ENCODE measurements around the gene LIF.

LIF gene

DNA sequence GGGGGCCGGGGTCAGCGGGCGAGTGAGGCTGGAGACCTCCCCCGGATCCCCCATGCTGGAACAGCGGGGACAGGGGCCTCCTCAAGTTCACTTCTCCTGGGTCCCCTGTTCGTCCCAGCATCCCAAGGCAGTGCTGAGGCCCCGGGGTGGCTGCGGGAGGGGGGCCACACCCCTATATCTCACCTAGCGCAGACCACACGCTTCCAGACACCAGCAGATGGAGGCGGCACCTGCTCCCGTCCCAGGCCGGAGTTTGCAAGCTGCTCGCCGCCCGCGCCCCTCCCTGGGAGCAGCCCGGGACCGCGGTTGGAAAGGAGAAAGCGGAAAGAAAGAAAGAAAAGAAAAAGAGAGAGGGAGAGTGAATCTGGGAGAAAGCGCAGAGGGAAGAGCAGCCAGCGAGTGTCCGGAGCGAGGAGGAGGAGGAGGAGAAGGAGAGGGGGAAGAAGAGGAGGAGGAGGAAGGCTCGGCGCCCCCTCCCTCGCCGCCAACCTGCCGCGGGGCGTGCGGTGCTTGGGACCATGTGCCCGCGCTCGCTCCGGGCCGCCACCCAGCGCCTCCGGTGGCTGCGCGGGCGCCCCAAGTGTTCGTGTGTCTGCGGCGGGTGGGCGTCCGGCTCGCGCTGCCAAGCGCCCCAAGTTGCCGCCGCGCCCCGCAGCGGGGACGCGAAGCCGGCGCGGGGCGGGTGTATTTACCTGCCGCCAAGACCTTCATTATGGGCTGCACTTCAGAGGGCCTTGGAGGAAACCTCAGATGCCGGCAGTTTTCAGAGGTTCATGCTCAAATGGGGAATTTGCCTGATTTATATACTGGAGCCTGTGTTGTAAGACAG is at the start of gene LIF:
TSS of gene LIF (minus strand) at position 775 of the 829 bp plus-strand sequence. CDS start at position 711, 64 bp downstream.
- H3K27ac ChIP-seq: no peak within 1 kb of the TSS
- no peak for DNase-seq (ENCODE audit: low read depth, low spot score)

DNA sequence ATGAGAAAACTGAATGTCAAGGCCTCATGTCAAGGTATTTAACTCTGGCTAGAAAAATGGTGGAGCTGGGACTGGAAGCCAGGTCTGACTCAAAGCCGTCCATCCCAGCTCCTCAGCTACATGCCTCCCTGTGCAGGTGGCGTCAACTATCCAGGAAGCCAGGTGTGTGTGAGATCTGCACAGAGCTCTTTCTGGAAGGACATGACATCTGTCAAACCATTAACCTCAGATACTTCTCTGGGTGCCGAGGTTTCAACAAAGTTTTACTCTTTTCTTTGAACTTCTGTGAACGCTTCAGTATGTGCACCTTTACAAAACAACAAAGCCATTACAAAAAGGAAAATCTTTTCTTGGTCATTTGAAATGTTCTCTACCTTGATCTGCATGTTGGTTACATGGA is 49.8 kb upstream of the LIF start:
- no peak overlapping the region for H3K27ac ChIP-seq
- DNase-seq (ENCODE audit: low read depth, low spot score): no peak

DNA sequence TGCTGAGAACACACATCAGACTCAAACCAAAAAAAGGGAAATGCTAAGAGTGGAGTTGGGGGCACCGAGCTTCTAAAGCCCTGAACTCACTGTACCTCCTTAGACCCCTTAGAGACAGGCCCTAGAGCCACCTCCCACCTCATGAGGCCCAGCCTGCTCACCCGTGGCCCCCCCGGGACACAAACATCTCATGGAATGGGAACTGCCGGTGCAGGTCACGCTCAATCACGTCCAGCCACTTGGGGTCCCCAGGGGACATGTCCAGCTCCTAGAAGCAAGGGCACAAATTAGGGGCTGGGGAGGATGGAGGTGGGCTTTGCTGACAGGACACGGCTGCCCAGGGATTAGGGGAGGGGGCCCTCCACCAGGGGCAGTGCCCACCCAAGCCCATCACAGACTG is 49.0 kb upstream of the LIF start:
- no peak for DNase-seq (ENCODE audit: low read depth, low spot score)
- H3K27ac ChIP-seq: no peak overlapping the region

DNA sequence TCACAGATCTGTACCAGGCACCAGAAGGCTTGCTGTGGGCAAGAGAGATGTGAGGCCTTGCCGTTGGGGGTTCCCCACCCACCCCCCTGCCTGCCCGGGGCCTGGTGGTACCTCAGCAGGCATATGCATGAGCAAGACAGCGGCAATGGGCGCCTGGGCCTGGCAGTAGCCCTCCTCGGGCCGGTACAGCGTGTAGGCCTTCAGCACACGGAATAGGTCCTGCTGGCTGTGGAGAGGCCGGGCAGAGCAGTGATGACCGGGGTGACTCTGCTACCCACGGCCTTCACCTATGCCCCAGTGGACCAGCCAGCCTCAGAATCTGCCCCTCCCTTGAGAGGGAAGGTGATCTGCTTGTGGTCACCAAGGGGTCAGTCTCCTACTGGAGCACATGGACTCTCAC is 48.3 kb upstream of the LIF start:
- no peak overlapping the region for H3K27ac ChIP-seq
- no peak for DNase-seq (ENCODE audit: low read depth, low spot score)

DNA sequence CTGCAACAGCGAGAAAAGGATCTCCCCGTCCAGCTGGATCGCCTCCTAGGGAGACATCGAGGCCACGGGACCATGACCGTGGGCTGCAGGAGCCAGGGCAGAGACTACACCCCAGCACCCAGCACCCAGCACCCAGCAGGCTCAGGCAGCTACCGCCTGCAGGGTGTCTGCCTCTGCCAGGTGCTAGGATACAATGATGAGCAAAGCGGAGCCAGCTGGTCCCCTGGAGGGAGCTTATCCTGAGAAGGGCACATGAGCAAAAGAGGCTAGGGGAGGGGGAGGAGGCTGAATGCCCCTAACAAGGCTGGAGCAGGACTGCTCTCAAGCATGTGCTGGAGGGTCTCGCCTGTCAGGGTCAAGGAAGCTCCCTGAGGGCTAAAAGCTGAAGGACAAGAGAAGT is 47.5 kb upstream of the LIF start:
- no peak for DNase-seq (ENCODE audit: low read depth, low spot score)
- no peak overlapping the region for H3K27ac ChIP-seq

DNA sequence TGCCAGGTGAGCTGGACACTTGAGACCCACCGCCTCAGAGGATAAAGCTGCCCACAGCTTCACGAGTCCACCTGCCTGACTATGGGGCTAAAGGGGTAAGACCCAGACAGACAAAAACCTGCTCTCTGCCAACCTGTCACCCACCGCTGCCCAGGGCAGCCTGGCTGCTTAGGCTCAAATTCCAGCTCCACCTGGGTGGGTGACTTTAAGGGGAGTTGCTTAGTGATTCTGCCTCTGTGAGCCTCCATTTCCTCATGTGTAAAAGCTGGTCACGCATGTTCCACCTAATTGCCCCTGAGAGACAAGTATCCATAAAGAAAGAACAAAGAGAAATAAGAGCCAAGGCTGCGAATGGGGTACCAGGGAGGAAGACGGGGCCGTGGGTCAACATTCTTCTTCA is 46.5 kb upstream of the LIF start:
- H3K27ac ChIP-seq: no peak overlapping the region
- DNase-seq (ENCODE audit: low read depth, low spot score): no peak

DNA sequence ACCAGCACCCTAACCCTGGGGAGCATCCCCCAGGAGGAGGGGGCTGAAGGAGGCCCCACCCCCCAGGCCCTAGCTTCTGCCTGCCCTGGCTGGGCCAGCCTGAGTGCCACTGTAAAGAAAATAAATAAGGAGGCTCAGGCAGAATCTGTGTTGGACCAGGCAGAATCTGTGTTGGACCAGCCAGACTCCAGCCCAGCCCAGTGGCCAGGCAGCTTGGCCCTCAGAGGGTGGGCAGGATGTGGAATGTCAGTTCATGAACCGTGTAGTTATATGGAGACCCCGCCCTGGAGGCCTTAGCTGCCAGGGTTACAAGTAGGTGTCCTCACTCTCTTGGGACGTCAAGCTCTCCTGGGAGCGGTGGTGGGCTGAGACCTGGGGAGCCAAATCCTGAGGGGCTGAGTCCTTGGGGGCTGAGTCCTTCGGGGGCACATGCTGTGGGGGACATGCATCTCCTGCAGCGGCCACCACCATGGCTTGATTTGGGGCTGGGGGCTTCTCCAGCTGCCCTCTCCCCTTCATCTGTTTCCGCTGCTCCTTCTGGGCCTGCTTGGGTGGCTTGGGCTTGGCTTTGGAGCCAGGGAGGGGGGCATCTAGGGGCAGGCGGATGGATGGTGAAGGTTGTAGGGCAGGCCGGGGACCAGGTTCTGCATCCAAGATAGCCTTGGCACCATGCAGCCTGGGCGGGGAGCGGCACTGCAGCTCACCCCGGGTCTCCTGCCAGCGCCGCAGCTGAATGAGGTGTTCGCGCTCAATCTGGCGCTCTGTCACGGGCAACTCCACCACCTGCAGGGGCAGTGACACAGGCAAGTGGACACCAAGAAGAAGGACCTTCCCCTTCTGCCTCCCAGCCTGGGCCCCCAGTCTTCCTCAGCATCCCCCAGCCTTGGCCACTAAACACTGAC is 45.8 kb upstream of the LIF start:
- no peak for DNase-seq (ENCODE audit: low read depth, low spot score)
- no peak overlapping the region for H3K27ac ChIP-seq

DNA sequence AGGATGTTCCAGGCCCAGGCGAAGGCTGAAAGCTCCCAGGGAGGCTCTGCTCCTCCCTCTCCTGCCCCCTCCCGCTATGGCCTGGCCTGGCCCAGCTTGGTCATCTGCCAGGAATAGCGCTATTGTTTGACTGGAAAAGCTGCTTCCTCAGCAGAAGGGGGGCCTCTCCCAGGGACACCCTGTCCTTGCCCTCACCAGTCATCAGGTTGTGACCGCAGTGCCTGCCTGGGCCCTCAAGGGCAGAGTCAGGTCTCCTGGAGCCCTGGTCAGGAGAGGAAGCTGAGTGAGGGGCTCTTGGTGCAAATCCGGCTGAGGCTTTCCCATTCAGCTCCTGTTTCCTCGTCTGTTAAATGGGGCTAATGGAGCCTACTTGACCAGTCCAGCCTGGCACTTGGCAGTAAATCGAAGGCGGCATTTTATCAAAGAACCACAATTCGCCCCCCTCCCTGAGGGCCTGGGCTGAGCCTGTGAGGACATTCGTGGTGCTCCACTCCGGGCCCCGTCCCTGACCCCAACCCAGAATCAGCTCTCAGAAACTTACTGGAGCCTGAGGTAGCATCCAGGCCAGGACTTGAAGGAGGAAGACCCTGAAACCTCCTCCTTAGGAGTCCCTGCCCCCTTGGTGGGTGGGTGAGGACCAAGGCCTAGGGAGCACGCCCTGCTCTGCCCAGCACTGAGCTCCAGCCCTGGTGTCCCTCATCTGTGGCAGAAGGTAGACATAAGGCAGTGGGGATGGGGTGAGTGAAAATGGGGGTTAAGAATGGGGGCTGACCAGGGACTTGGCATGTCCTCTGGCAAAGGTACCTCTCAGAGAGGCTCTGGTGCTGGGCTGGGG is 44.7 kb upstream of the LIF start:
- H3K27ac ChIP-seq: peak overlapping the region; percentile 73
- DNase-seq (ENCODE audit: low read depth, low spot score): no peak

DNA sequence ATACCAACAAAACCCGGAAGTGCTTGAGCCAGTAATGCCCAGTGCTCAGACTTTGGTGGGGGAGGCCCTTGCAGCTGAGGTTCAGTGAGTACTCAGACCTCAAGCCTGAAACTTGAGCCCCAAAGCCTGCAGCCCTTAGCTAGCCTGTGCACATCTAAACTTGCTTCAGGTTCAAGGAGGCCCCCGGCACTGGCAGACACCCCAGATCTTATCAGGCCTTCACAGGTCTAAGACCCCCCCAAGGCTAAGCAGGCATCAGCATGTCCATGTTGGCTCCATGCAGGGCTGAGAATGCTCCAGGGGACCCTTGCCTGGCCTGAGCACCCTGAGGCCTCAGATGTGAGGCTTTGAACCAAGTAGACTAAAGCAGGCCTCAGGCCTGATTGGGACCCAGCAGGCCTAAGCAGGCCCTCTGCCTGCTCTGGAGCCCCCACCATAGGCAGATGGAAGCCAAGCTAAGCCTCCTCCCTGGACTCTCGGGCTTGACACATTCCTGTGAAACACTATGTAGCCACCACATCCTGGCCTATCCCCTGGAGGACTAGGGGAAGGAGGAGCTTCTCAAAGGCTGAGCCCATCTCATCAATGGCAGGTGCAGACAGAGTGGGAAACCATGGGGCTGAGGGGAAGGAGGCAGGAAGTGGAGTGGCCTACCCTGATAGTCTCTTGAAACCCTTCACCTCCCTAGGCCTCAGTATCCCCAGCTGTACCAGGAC is 43.9 kb upstream of the LIF start:
- DNase-seq (ENCODE audit: low read depth, low spot score): no peak
- peak overlapping the region; percentile 73 for H3K27ac ChIP-seq

DNA sequence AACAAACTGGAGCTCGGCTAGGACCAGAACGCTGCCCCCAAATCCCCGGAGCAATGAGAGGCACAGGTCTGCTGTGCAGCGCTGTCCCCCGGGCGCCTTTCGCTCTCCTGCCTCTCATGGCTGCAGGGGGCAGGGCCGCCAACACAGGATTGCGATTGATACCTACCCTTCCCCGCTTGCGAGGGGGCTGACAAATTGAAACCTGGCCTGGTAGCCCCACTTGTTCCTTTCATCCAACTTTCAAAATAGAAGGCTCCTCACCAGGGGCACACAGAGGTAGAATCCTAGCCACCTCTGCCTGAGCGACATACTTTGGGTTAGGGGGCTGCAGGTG is 43.4 kb upstream of the LIF start:
- DNase-seq (ENCODE audit: low read depth, low spot score): no peak
- peak overlapping the region; percentile 73 for H3K27ac ChIP-seq

DNA sequence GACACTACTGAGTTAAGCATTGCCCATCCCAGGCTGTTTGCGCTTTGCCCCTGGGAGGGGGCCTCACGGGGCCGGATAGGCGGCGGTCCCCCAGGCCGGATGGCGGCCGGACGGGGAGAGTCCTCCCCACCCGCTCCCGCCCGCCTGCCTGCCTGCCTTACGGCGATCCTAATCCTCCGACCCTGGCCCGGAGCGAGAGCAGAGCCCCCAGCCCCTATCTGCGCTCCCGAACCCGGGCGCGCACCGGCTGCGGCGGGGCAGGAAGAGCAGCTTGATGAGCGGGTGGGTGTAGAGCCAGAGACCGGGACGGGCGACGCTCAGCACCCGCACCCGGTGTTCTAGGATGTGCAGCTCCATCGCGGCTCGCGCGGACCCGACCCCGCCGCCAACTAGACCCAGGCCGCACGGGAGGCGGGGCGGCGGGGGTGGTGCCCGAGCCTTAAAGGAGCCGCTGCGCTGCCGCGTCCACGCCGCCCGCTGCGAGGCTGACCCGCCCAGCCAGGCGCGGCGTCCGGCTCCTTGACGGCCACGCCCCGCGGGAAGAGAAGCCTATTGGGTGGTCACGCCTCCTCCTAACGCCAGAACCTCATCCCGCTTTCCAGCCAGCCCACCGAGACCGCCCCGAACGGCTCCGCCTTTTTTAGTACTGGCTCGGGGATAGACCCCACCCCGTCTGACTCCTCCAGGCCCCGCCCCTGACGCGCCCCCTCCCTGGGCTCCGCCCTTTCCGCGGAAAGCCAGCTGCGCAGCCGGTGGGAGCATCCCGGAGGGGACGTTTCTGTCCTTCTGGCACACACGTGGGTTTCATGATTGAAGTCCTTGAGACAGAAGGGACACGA is 42.8 kb upstream of the LIF start, which contains the start of gene CASTOR1:
TSS of gene CASTOR1 (minus strand) at position 365 of the 839 bp plus-strand sequence. CDS start at position 357, 8 bp downstream.
- DNase-seq (ENCODE audit: low read depth, low spot score): peak; percentile 75
- peak within 1 kb of the TSS; percentile 73 for H3K27ac ChIP-seq

DNA sequence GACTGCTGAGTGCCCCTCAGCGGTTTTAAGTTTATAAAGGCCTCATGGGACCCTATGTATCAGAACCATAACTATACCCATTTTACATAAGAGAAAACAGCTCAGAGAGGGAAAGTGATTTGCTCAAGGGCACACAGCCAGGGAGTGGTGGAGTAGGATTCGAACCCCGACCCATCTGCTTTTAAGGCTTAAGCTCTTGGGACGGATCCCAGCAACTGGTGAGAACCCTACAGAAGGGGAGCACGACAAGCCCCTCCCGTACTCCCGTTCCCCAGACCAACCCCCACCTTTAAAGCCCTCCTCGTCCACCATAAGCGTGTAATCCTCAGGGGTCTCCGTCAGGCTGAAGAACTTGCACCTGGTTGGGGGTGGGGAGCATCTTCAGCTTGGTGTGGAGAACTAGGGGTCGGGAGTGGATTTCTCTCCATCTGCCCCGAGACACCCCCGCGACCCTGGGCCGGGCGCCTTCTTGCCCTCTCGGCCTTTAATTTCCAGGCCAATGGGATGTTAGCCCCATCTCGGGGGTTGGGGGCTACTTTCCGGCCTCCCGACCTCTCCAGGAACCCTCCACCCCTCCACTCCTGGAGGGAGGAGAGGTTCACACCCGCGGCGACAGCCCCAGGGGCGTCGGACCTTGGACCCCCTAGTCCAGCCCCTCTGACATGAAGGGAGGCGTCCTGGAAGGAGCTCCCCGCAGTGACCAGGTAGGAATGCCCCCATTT is 42.0 kb upstream of the LIF start:
- no peak for DNase-seq (ENCODE audit: low read depth, low spot score)
- H3K27ac ChIP-seq: peak overlapping the region; percentile 73

DNA sequence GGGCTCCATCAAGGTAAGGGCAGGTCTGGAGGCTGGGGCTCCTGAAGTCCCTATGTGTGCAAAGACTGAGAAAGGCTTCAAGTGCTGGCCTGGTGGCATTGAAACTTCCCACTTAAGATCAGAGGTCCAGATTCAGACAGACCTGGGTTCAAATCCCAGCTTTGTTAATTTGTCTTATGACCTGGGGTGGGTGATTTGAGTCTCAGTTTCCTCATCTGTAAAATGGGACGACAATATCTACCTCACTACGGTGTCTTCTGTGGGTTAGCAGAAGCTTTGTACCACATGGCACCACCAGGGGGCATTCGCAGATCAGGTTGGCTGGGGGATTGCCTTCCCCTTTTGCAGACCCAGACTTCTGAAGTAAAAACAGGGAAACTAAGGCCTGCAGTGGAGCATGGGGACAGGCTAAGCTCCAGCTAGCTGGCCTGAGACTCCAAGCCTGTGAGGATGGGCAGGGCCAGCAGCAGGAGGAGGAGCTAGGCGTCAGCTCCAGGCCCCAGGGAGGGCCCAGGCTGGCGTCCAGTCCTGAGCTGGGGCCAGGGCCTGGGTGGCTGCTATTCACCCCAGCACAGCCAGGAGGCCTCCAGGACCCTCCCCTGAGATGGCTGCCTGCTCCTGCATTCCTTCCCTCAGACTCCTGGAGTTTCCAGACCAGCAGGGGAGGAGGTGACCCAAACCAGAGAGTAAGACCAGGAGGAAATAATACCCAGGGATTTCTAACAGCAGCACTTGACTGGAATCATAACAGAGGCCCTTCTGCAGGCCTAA is 41.3 kb upstream of the LIF start:
- DNase-seq (ENCODE audit: low read depth, low spot score): peak; percentile 44
- no peak overlapping the region for H3K27ac ChIP-seq

DNA sequence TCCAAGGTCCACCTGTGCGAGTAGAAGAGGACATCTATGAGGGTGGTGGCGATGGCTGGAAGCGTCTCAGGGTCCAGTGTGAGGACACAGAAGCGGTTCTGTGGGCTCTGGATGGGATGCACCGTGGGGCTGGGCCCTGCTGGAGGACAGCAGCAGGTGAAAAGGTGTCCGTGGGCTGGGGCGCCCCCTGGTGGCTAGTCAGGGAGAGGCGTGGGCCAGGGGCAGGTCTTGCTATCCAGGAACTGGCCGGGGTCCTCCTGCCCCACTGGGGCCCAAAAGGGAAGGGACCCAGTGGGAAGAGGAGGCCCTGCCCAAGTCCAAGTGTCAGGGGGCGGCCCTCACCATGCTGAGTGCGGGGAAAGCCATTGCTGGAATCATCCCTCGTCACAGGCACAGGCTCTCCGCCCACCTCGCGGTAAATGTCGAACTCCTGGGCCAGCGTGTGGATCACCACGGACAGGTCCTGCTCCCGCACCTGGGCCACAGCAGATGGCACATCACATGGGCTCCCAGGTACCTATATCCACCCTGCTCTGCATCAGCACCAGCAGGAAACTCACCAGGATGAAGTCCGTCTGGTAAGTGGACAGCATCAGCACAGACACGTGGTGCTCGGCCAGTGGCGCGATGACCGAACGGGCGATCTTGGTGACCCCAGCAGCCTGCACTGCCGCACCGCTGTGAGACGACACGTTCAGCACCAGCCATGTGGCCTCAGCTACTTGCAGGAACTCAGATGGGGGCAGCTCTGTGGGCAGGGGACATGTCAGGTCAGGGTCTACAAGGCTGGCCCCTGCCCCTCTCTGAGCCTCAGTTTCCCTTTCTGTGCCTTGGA is 40.5 kb upstream of the LIF start:
- no peak for DNase-seq (ENCODE audit: low read depth, low spot score)
- H3K27ac ChIP-seq: no peak overlapping the region

DNA sequence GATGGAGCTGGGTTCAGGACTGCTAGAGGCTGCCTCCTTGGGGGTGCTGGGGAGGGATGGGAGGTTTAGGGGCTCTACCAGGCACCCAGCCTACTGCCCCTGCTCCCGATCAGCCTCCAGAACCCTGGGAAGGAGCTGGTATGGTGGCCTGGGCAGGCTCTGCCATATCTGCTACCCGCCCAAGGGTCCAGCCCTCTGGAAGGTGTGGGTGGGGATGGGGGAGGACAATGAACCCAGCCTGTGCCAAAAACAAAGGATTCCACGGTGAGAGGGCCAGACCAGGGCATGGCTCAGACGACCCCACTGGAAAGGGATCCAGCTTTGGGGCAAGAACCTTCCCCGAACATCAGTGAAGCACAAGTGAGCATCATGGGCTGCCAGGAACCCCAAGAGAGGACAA is 39.8 kb upstream of the LIF start:
- DNase-seq (ENCODE audit: low read depth, low spot score): no peak
- H3K27ac ChIP-seq: no peak overlapping the region

DNA sequence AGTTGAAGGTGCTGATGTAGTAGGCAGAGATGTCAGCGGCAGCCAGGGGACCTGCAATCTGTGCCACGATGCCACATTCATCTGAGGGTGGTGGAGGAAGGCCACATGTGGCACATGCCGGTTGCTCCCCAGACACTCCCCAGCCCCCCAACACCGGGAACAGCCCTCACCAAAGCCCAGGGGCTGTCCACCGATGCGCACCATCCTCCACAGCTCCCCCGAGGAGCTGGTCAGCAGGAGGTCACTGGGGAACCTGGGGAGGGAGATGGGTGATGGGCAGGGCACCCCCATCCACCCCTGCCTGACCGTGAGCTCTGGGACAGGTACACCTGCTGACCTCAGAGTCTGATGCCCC is 39.3 kb upstream of the LIF start:
- DNase-seq (ENCODE audit: low read depth, low spot score): no peak

More for the DNA sequence above, 39.3 kb upstream of the LIF start:
- no peak overlapping the region for H3K27ac ChIP-seq

Data from epithelial cell of prostate (primary cell).